COR-L47 (cell line): ENCODE results near the gene CCDC137.

Experiments
- DNase-seq: peaks from one replicate; lab custom pipeline; 2025; lab: John Stamatoyannopoulos, UW

The CCDC137 gene

GRCh38 chr17:81651692-81652091 lies 14.8 kb upstream of the CCDC137 start:
- DNase-seq, result no peak

GRCh38 chr17:81652906-81653771 lies 13.4 kb upstream of the CCDC137 start:
- DNase-seq, result no peak

- no peak for DNase-seq
Measured at GRCh38 chr17:81655378-81656117, 11.0 kb upstream of the CCDC137 start.

- no peak for DNase-seq
Measured at GRCh38 chr17:81656118-81656743, 10.3 kb upstream of the CCDC137 start, which contains the start of gene PDE6G. PDE6G (minus strand) TSS chr17:81656542; CDS start chr17:81653305, 3,237 bp downstream.

- no peak for DNase-seq
Measured at GRCh38 chr17:81656835-81657234, 9.7 kb upstream of the CCDC137 start.

- DNase-seq, result no peak
Measured at GRCh38 chr17:81659038-81659437, 7.5 kb upstream of the CCDC137 start.

- DNase-seq, result no peak
Measured at GRCh38 chr17:81660441-81660840, 6.1 kb upstream of the CCDC137 start.

GRCh38 chr17:81662002-81662401 lies 4.5 kb upstream of the CCDC137 start:
- DNase-seq, result no peak

GRCh38 chr17:81664051-81664470 lies 2.5 kb upstream of the CCDC137 start:
- DNase-seq, result no peak

- peak; percentile 9 for DNase-seq
Measured at GRCh38 chr17:81665205-81666091, 1.1 kb upstream of the CCDC137 start.

- DNase-seq, result no peak
Measured at GRCh38 chr17:81666092-81666341, 520 bp upstream of the CCDC137 start.

- DNase-seq, result no peak
Measured at GRCh38 chr17:81667754-81668153, 1.2 kb downstream of the CCDC137 start.

- DNase-seq, result no peak
Measured at GRCh38 chr17:81672504-81672903, 6.0 kb downstream of the CCDC137 start.

- DNase-seq, result no peak
Measured at GRCh38 chr17:81672954-81673353, 6.4 kb downstream of the CCDC137 start.

GRCh38 chr17:81673561-81674258 lies 7.2 kb downstream of the CCDC137 start:
- DNase-seq, result no peak

GRCh38 chr17:81675515-81676221 lies 9.1 kb downstream of the CCDC137 start:
- DNase-seq, result peak; percentile 20

GRCh38 chr17:81676906-81677305 lies 10.4 kb downstream of the CCDC137 start:
- no peak for DNase-seq

- DNase-seq, result no peak
Measured at GRCh38 chr17:81680150-81680549, 13.6 kb downstream of the CCDC137 start.

- peak; percentile 93 for DNase-seq
Measured at GRCh38 chr17:81681672-81682071, 15.1 kb downstream of the CCDC137 start.

GRCh38 chr17:81682565-81683207 lies 16.1 kb downstream of the CCDC137 start:
- no peak for DNase-seq
